T-helper 1 cell treated with Interleukin-12 subunit alpha and Interleukin-12 subunit beta and Interleukin-4 antibody, amounts not matched to agents 30 ng/mL and 1 ng/mL, for 36 hours (primary cell): ENCODE measurements around the gene CADM2. TPM values are rescaled to one million over a fixed set of nuclear protein-coding genes. Genes with fewer than 3 reads are reported as not detected.

Experiments used
- intact Hi-C: fragments of 100-400 bp; cut with micrococcal nuclease; formaldehyde crosslinking; loops from one replicate; pipeline ENCODE4 v1.15.1; 2024
- total RNA-seq: library from RNA; stranded (reverse); gene quantifications from 2 replicates; pipeline ENCODE4 v1.2.3, GENCODE V29; 2022

CADM2 gene
- total RNA-seq, 1 donor from 2014 or later, result not detected

DNA sequence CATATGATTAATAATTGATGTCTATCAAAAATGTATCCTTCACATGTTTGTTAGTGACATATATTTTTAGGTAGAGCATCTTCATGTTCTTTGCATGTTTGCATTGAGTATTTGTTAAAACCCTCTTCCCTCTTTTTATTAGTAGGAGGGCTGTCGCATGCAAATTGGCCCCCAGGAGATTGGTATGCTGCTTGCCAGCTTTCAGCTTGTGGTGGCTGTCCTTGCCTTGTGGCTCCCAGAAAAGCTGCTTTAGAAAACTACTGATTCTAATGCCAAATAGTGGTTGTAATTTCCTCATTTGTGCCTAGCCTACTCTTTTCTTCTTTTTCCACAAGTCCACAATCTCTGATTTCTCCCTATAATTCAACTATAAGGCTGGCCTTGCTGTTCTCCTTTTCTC, 1145.4 kb downstream of the CADM2 start:
- intact Hi-C loops, result no loop called here

GRCh38 chr3:86109434-86109833, 1150.6 kb downstream of the CADM2 start:
- intact Hi-C loops, result no loop called here
